Uterus (tissue), 2 donors: ENCODE data around the gene CPSF3.

Experiments used
- CTCF ChIP-seq, 4 experiments: fragments of 200-600 bp in 2 of 4; fragments of 450-650 bp in 2 of 4; sonication (generic) in 2 of 4; IDR thresholded peaks; one replicate each; pipeline ENCODE4 v1.5.1; 2016 to 2019; ENCODE audit warnings: antibody characterized with exemption in 4 of 4, mild to moderate bottlenecking in 2 of 4, moderate library complexity in 1 of 4
- POLR2A ChIP-seq, 2 donors: fragments of 450-650 bp; IDR thresholded peaks; one replicate each; pipeline ENCODE4 v1.6.1; 2016; ENCODE audit warnings: antibody characterized with exemption in 2 of 2, mild to moderate bottlenecking in 1 of 2, moderate library complexity in 1 of 2

GRCh38 chr2:9380702-9381628 lies 42.5 kb upstream of the CPSF3 start:
- TF ChIP-seq CTCF (IDR thresholded peaks at IDR 0.05) (no peak), POLR2A (IDR thresholded peaks at IDR 0.05) (no peak)
